HepG2 (cell line): ENCODE data around the gene GMPR. TPM values are rescaled to one million over a fixed set of nuclear protein-coding genes. Genes with fewer than 3 reads are reported as not detected.

Source experiments
- ATAC-seq: fragments of 200-7000 bp; cut with Tn5 transposase; 3 replicates; pipeline ENCODE4 v1.9.1; 2020; ENCODE audit warnings: mild to moderate bottlenecking, moderate library complexity
- BruUV-seq: library from RNA; stranded (reverse); fragments of 400-500 nt; replicated peaks from 2 replicates; lab custom pipeline; 2021; lab: Mats Ljungman, UMichigan
- CTCF ChIA-PET: fragments of 300-600 bp; formaldehyde crosslinking; extraction: SDS; loops from one replicate; lab custom pipeline; 2021; ENCODE audit warnings: low total read pairs, inconsistent platforms, low intra/inter-chr PET ratio; lab: Yijun Ruan, JAX
- POLR2A ChIA-PET: fragments of 350-600 bp; sonication (Branson Sonifier 250); formaldehyde crosslinking; loops from one replicate; lab custom pipeline; 2020; ENCODE audit warnings: antibody characterized with exemption, inconsistent platforms; lab: Yijun Ruan, JAX
- DNase-seq: peaks from one replicate; pipeline ENCODE4 v3.0.0-alpha.2; 2015; ENCODE audit warnings: low spot score
- FAIRE-seq: peaks from 3 replicates; lab custom pipeline; 2011; peaks lifted over from hg19 to GRCh38; lab: Jason Lieb, UNC
- H2AFZ ChIP-seq: one replicate; pipeline ENCODE4 v1.6.1; 2011; ENCODE audit warnings: low read length, inconsistent platforms
- H3K27ac ChIP-seq: fragments of 300-600 bp; 3 replicates; pipeline ENCODE4 v1.8.0; 2011; ENCODE audit warnings: mixed run types, mild to moderate bottlenecking, mixed read lengths, low read length, inconsistent platforms; ENCODE audit not compliant: insufficient read depth; ENCODE audit errors: extremely low read length
- H3K27me3 ChIP-seq, 2 experiments: fragments of 200-600 bp in 1 of 2; 2 replicates in 1 of 2; 3 replicates in 1 of 2; pipeline versions ENCODE4 v1.6.0 to v1.8.0; 2011; ENCODE audit warnings: low read length in 2 of 2, mild to moderate bottlenecking in 2 of 2, moderate library complexity in 2 of 2, inconsistent platforms in 1 of 2; ENCODE audit not compliant: insufficient read depth in 2 of 2, control insufficient read depth in 1 of 2
- H3K36me3 ChIP-seq, 2 experiments: fragments of 200-600 bp in 1 of 2; replicated peaks in 1 of 2; 2 replicates in 1 of 2; 3 replicates in 1 of 2; pipeline versions ENCODE4 v1.5.1 to v1.8.0; 2011; ENCODE audit warnings: low read length in 2 of 2, inconsistent platforms in 1 of 2; ENCODE audit not compliant: insufficient read depth in 2 of 2, control insufficient read depth in 1 of 2
- H3K4me1 ChIP-seq: 2 replicates; pipeline ENCODE4 v1.5.1; 2012; ENCODE audit warnings: low read length, inconsistent platforms; ENCODE audit not compliant: insufficient read depth
- H3K4me2 ChIP-seq: 2 replicates; pipeline ENCODE4 v1.6.0; 2011; ENCODE audit warnings: low read depth, low read length, inconsistent platforms
- H3K4me3 ChIP-seq, 3 experiments: fragments of 200-600 bp in 1 of 3; sonication (generic), shearing (Covaris generic) in 1 of 3; replicated peaks in 1 of 3; 2 replicates each; pipeline ENCODE4 v1.5.1; 2011 to 2016; ENCODE audit warnings: low read length in 3 of 3, inconsistent platforms in 2 of 3, low read depth in 2 of 3, mild to moderate bottlenecking in 2 of 3, control low read depth in 1 of 3, mixed read lengths in 1 of 3; ENCODE audit not compliant: insufficient read depth in 1 of 3
- H3K79me2 ChIP-seq: one replicate; pipeline ENCODE4 v1.6.1; 2011; ENCODE audit warnings: low read length, inconsistent platforms; ENCODE audit not compliant: insufficient read depth
- H3K9ac ChIP-seq: 2 replicates; pipeline ENCODE4 v1.6.0; 2011; ENCODE audit warnings: mild to moderate bottlenecking, low read depth, low read length, inconsistent platforms; ENCODE audit not compliant: insufficient read depth
- H3K9me3 ChIP-seq: 2 replicates; pipeline ENCODE4 v1.5.1; 2012; ENCODE audit warnings: mild to moderate bottlenecking, low read length
- H4K20me1 ChIP-seq: 2 replicates; pipeline ENCODE4 v1.6.0; 2011; ENCODE audit warnings: inconsistent platforms, mild to moderate bottlenecking, low read length, moderate library complexity; ENCODE audit not compliant: insufficient read depth
- ERF ChIP-seq: IDR thresholded peaks from 2 replicates; pipeline ENCODE4 v1.6.1; 2018; ENCODE audit warnings: missing biosample characterization, missing genetic modification reagents
- HMG20B ChIP-seq: conservative IDR thresholded peaks from 2 replicates; pipeline ENCODE4 v1.6.1; 2016; ENCODE audit warnings: missing genetic modification reagents, missing compliant biosample characterization
- MAFK ChIP-seq, 2 experiments: IDR thresholded peaks in 1 of 2; conservative IDR thresholded peaks in 1 of 2; 2 replicates each; pipeline ENCODE4 v1.6.1; 2011; ENCODE audit warnings: improper control_type of control experiment in 2 of 2, low read length in 2 of 2
- MZF1 ChIP-seq: sonication (generic); formaldehyde crosslinking; IDR thresholded peaks from 2 replicates; pipeline ENCODE4 v1.8.1; 2023; ENCODE audit warnings: mild to moderate bottlenecking, missing genetic modification reagents, borderline replicate concordance
- RCOR2 ChIP-seq: IDR thresholded peaks from 2 replicates; pipeline ENCODE4 v1.6.1; 2016; ENCODE audit warnings: missing biosample characterization, missing genetic modification reagents
- SIN3A ChIP-seq: IDR thresholded peaks from 2 replicates; pipeline ENCODE4 v1.6.1; 2011; ENCODE audit warnings: low read depth, mild to moderate bottlenecking, control low read depth, low read length, borderline replicate concordance
- SMARCC2 ChIP-seq: fragments of 450-650 bp; IDR thresholded peaks from 2 replicates; pipeline ENCODE4 v1.6.1; 2017; ENCODE audit warnings: antibody characterized with exemption, mild to moderate bottlenecking
- TCF7L2 ChIP-seq: IDR thresholded peaks from 2 replicates; pipeline ENCODE4 v1.6.1; 2011; ENCODE audit warnings: mild to moderate bottlenecking, low read depth, low read length, moderate library complexity
- ZBTB8A ChIP-seq: sonication (generic); formaldehyde crosslinking; IDR thresholded peaks from 2 replicates; pipeline ENCODE4 v1.4.0; 2020; ENCODE audit warnings: mild to moderate bottlenecking, low read depth, missing genetic modification reagents, borderline replicate concordance
- ZNF264 ChIP-seq: sonication (generic); formaldehyde crosslinking; IDR thresholded peaks from 2 replicates; pipeline ENCODE4 v1.4.0; 2020; ENCODE audit warnings: missing genetic modification reagents
- ZNF382 ChIP-seq: sonication (generic); formaldehyde crosslinking; IDR thresholded peaks from 2 replicates; pipeline ENCODE4 v1.5.0; 2020; ENCODE audit warnings: missing genetic modification reagents, mild to moderate bottlenecking, borderline replicate concordance
- ZNF547 ChIP-seq: sonication (generic); formaldehyde crosslinking; IDR thresholded peaks from 2 replicates; pipeline ENCODE4 v1.5.1; 2020; ENCODE audit warnings: mild to moderate bottlenecking, missing genetic modification reagents
- ZNF609 ChIP-seq: sonication (generic); formaldehyde crosslinking; IDR thresholded peaks from 2 replicates; pipeline ENCODE4 v1.4.0; 2020; ENCODE audit warnings: mild to moderate bottlenecking, missing genetic modification reagents, borderline replicate concordance
- ZNF7 ChIP-seq: IDR thresholded peaks from 2 replicates; pipeline ENCODE4 v1.6.1; 2016; ENCODE audit warnings: missing biosample characterization, missing genetic modification reagents
- WGBS: methylation state at CpG from one replicate; pipeline ENCODE4 v1.1.6; 2017; ENCODE audit warnings: low lambda C conversion rate; 5-methylcytosine and 5-hydroxymethylcytosine counted together
- in situ Hi-C: cut with HindIII; loops from 2 replicates; pipeline ENCODE4 v1.10.0; 2017; ENCODE audit warnings: low pct_unique_long_range_greater_than_20kb; ENCODE audit not compliant: extremely low pct_ligation_motif_present
- intact Hi-C: fragments of 100-400 bp; cut with micrococcal nuclease; formaldehyde crosslinking; loops from one replicate; pipeline ENCODE4 v1.10.0; 2022; ENCODE audit not compliant: unreplicated experiment
- polyA plus RNA-seq, 8 experiments: library from polyadenylated mRNA; depleted of rRNA in 3 of 8; stranded (reverse) in 7 of 8; unstranded in 1 of 8; fragments of >200 nt; fragmentation: Illumina TruSeq in 4 of 8; extraction: Trizol in 4 of 8; gene quantifications; 2 replicates each; pipeline versions ENCODE4 v1.2.1 to v1.2.3, GENCODE V29; 2011 to 2016; ENCODE audit warnings: low read depth in 4 of 8, missing spikeins in 1 of 8, mixed read lengths in 1 of 8; ENCODE audit not compliant: insufficient read depth in 1 of 8
- total RNA-seq, 5 experiments: library from RNA; depleted of rRNA; stranded (reverse); fragments of >200 nt; fragmentation: Illumina TruSeq; extraction: Trizol; gene quantifications; 2 replicates each; pipeline ENCODE4 v1.2.3, GENCODE V29; 2016; ENCODE audit warnings: low read depth in 1 of 5
- TF ChIP-seq, protein P1 (sequence below): fragments of 450-650 bp; IDR thresholded peaks from 2 replicates; pipeline ENCODE4 v1.6.1; 2016
- TF ChIP-seq, protein P2 (sequence below): sonication (generic); formaldehyde crosslinking; IDR thresholded peaks from 2 replicates; pipeline ENCODE4 v1.4.0; 2020; ENCODE audit warnings: missing genetic modification reagents, mild to moderate bottlenecking, borderline replicate concordance

GMPR gene
- total and polyA plus RNA-seq, 2 of the 13 experiments (the other 11 are each of a cell fraction or from before 2014, with no cell fraction given) = not detected

DNA sequence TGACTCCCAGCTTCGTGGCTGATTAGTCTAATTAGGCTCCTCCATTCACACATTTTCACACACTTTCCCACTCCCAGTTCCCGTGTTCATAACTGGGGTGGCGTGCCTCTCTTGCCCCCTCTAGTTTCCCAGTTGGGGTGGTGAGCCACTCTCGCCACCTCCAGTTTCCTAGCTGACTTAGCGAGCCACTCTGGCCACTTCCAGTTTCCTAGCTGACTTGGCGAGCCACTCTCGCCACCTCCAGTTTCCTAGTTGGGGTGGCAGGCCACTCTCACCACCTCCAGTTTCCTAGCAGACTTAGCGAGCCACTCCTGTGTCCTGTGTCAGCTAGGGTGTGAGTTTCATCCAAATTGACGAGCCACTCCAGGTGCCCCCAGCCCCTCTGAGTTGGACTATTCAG, 7.4 kb upstream of the GMPR start:
- DNase-seq (no peak), FAIRE-seq (no peak), ATAC-seq (no peak)
- no peak overlapping the region for H3K27ac ChIP-seq
- TF ChIP-seq ZNF547 (CRISPR knock-in tag) = no peak
- TF ChIP-seq SMARCC2 = no peak
- no peak for TF ChIP-seq ZNF7
- TF ChIP-seq ZNF264 (CRISPR knock-in tag) = no peak
- no peak for TF ChIP-seq ZNF609 (CRISPR knock-in tag)
- no peak for TF ChIP-seq SIN3A
- no peak for TF ChIP-seq MZF1 (CRISPR knock-in tag)
- no peak for TF ChIP-seq ZBTB8A (CRISPR knock-in tag)
- TF ChIP-seq RCOR2 (CRISPR knock-in tag) = no peak
- TF ChIP-seq MAFK (conservative IDR thresholded peaks at IDR 0.05 in 1 of 2, IDR thresholded peaks at IDR 0.05 in 1 of 2; ENCODE audit: low read length in 2 of 2) = no peak
- TF ChIP-seq ERF (CRISPR knock-in tag) = no peak
- no peak for TF ChIP-seq TCF7L2
- TF ChIP-seq ZNF382 (CRISPR knock-in tag) = no peak
- TF ChIP-seq HMG20B (CRISPR knock-in tag) = no peak
- TF ChIP-seq, protein P1, sequence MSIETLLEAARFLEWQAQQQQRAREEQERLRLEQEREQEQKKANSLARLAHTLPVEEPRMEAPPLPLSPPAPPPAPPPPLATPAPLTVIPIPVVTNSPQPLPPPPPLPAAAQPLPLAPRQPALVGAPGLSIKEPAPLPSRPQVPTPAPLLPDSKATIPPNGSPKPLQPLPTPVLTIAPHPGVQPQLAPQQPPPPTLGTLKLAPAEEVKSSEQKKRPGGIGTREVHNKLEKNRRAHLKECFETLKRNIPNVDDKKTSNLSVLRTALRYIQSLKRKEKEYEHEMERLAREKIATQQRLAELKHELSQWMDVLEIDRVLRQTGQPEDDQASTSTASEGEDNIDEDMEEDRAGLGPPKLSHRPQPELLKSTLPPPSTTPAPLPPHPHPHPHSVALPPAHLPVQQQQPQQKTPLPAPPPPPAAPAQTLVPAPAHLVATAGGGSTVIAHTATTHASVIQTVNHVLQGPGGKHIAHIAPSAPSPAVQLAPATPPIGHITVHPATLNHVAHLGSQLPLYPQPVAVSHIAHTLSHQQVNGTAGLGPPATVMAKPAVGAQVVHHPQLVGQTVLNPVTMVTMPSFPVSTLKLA = no peak
- TF ChIP-seq, protein P2, sequence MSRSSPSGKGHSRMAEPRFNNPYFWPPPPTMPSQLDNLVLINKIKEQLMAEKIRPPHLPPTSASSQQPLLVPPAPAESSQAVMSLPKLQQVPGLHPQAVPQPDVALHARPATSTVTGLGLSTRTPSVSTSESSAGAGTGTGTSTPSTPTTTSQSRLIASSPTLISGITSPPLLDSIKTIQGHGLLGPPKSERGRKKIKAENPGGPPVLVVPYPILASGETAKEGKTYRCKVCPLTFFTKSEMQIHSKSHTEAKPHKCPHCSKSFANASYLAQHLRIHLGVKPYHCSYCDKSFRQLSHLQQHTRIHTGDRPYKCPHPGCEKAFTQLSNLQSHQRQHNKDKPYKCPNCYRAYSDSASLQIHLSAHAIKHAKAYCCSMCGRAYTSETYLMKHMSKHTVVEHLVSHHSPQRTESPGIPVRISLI (CRISPR knock-in tag) = no peak
- peaks cover 0 to 48% of the 10 kb centered on the region in 2 experiments; a peak in 3 of 5 replicates for H3K27me3 ChIP-seq
- no peak overlapping the region for H3K4me2 ChIP-seq
- no peaks in the 10 kb centered on the region for H3K9me3 ChIP-seq
- intact Hi-C loops = no loop called here
- H2AFZ ChIP-seq = no peak overlapping the region
- no peaks in the 10 kb centered on the region for H4K20me1 ChIP-seq
- H3K9ac ChIP-seq = no peak overlapping the region
- no peaks in the 10 kb centered on the region for H3K79me2 ChIP-seq
- no TSS peak for BruUV-seq
- in situ Hi-C loops = no loop called here
- H3K36me3 ChIP-seq = no peaks in the 10 kb centered on the region
- ChIA-PET CTCF (no interaction called here), POLR2A (no interaction called here)
- no peaks in the 10 kb centered on the region for H3K4me1 ChIP-seq
- no peak overlapping the region for H3K4me3 ChIP-seq
- WGBS = 40% methylated on average over 9 of the region's 9 CpGs
